HCT116 (cell line): ENCODE data around the gene NFATC2IP. TPM values are rescaled to one million over a fixed set of nuclear protein-coding genes. Genes with fewer than 3 reads are reported as not detected.

Experiments used
- ATAC-seq: fragments of 200-7000 bp; cut with Tn5 transposase; 2 replicates; pipeline ENCODE4 v1.9.1; 2020; ENCODE audit warnings: mild to moderate bottlenecking, moderate library complexity
- BruUV-seq: library from RNA; stranded (reverse); fragments of 400-500 nt; replicated peaks from 2 replicates; lab custom pipeline; 2021; lab: Mats Ljungman, UMichigan
- CTCF ChIA-PET: fragments of 300-600 bp; sonication (Branson Sonifier 250); formaldehyde crosslinking; loops from one replicate; lab custom pipeline; 2021; ENCODE audit warnings: antibody characterized with exemption; lab: Charles Lee
- POLR2A ChIA-PET: fragments of 300-600, 350-600 bp; sonication (Branson Sonifier 250); formaldehyde crosslinking; loops from one replicate; lab custom pipeline; 2021; ENCODE audit warnings: antibody characterized with exemption; lab: Charles Lee
- RAD21 ChIA-PET, 2 experiments: fragments of 300-600 bp; sonication (Branson Sonifier 250); formaldehyde crosslinking; loops; one replicate each; lab custom pipeline; 2023; ENCODE audit warnings: low total read pairs in 2 of 2; ENCODE audit not compliant: uncharacterized antibody in 2 of 2, unreplicated experiment in 2 of 2, low non-redundant PET in 1 of 2; lab: Charles Lee
- DNase-seq: peaks from one replicate; pipeline ENCODE4 v3.0.0-alpha.2; 2010; ENCODE audit warnings: low read depth, low spot score
- H2AFZ ChIP-seq: fragments of 200-600 bp; shearing (Covaris generic), sonication (generic); 2 replicates; pipeline ENCODE4 v1.6.1; 2017; ENCODE audit warnings: low read depth, mixed run types, mixed read lengths, antibody characterized with exemption, low read length; ENCODE audit not compliant: poor library complexity, severe bottlenecking
- H3K27ac ChIP-seq: 2 replicates; pipeline ENCODE4 v1.5.1; 2012; ENCODE audit warnings: low read depth, low read length
- H3K27me3 ChIP-seq: fragments of 200-600 bp; sonication (generic); 2 replicates; pipeline ENCODE4 v1.6.1; 2016; ENCODE audit warnings: mixed run types, low read length, mixed read lengths; ENCODE audit not compliant: insufficient read depth
- H3K36me3 ChIP-seq, 2 experiments: fragments of 200-500 bp in 1 of 2; fragments of 200-600 bp in 1 of 2; sonication (Bioruptor generic) in 1 of 2; sonication (generic) in 1 of 2; 2 replicates each; pipeline versions ENCODE4 v1.5.1 to v1.6.1; 2014 to 2016; ENCODE audit warnings: low read length in 2 of 2, inconsistent platforms in 1 of 2, mixed read lengths in 1 of 2, mixed run types in 1 of 2; ENCODE audit not compliant: insufficient read depth in 2 of 2, control insufficient read depth in 1 of 2
- H3K4me1 ChIP-seq, 2 experiments: fragments of 200-600 bp in 1 of 2; sonication (generic) in 1 of 2; 2 replicates each; pipeline versions ENCODE4 v1.5.1 to v1.6.1; 2012 to 2017; ENCODE audit warnings: low read length in 2 of 2, inconsistent platforms in 1 of 2, mild to moderate bottlenecking in 1 of 2, mixed read lengths in 1 of 2, mixed run types in 1 of 2, moderate library complexity in 1 of 2; ENCODE audit not compliant: insufficient read depth in 2 of 2, control insufficient read depth in 1 of 2
- H3K4me2 ChIP-seq: fragments of 200-600 bp; sonication (generic); 2 replicates; pipeline ENCODE4 v1.6.1; 2017; ENCODE audit warnings: mixed run types, low read length, mixed read lengths
- H3K4me3 ChIP-seq, 2 experiments: fragments of 200-600 bp in 1 of 2; sonication (generic) in 1 of 2; replicated peaks in 1 of 2; 2 replicates each; pipeline ENCODE4 v1.5.1; 2011 to 2016; ENCODE audit warnings: low read length in 2 of 2, control low read depth in 1 of 2, low read depth in 1 of 2, mild to moderate bottlenecking in 1 of 2, mixed read lengths in 1 of 2, mixed run types in 1 of 2
- H3K79me2 ChIP-seq: fragments of 200-600 bp; sonication (generic); 2 replicates; pipeline ENCODE4 v1.6.1; 2017; ENCODE audit warnings: mild to moderate bottlenecking, mixed run types, low read length, moderate library complexity, mixed read lengths; ENCODE audit not compliant: insufficient read depth
- H3K9ac ChIP-seq: fragments of 200-600 bp; sonication (generic); 2 replicates; pipeline ENCODE4 v1.6.1; 2016; ENCODE audit warnings: low read length, mixed read lengths
- H3K9me2 ChIP-seq: fragments of 200-600 bp; sonication (generic), shearing (Covaris generic); 2 replicates; pipeline ENCODE4 v1.6.1; 2017; ENCODE audit warnings: mixed run types, mild to moderate bottlenecking, moderate library complexity; ENCODE audit not compliant: insufficient read depth
- H3K9me3 ChIP-seq, 2 experiments: fragments of 200-500 bp in 1 of 2; fragments of 200-600 bp in 1 of 2; sonication (Bioruptor generic) in 1 of 2; sonication (generic) in 1 of 2; 2 replicates each; pipeline ENCODE4 v1.6.1; 2014 to 2017; ENCODE audit warnings: low read length in 2 of 2, mixed read lengths in 2 of 2, inconsistent platforms in 1 of 2, low read depth in 1 of 2, mild to moderate bottlenecking in 1 of 2, mixed run types in 1 of 2, moderate library complexity in 1 of 2; ENCODE audit not compliant: control insufficient read depth in 1 of 2, insufficient read depth in 1 of 2
- H4K20me1 ChIP-seq: fragments of 200-600 bp; sonication (generic), shearing (Covaris generic); 2 replicates; pipeline ENCODE4 v1.6.1; 2017; ENCODE audit warnings: mixed run types, mild to moderate bottlenecking, moderate library complexity; ENCODE audit not compliant: insufficient read depth
- ATF3 ChIP-seq: IDR thresholded peaks from 2 replicates; pipeline ENCODE4 v1.6.1; 2012
- CBX3 ChIP-seq: IDR thresholded peaks from 2 replicates; pipeline ENCODE4 v1.6.1; 2012; ENCODE audit warnings: low read depth
- CEBPB ChIP-seq: IDR thresholded peaks from 2 replicates; pipeline ENCODE4 v1.6.1; 2012; ENCODE audit warnings: low read depth
- CTCF ChIP-seq, 3 experiments: fragments of 200-600 bp in 1 of 3; sonication (generic) in 1 of 3; IDR thresholded peaks in 2 of 3; conservative IDR thresholded peaks in 1 of 3; 2 replicates each; pipeline ENCODE4 v1.5.1; 2012 to 2017; ENCODE audit warnings: low read depth in 2 of 3, low read length in 2 of 3, antibody characterized with exemption in 1 of 3, borderline replicate concordance in 1 of 3, control low read depth in 1 of 3, mild to moderate bottlenecking in 1 of 3, mixed read lengths in 1 of 3, mixed run types in 1 of 3, moderate library complexity in 1 of 3; ENCODE audit not compliant: insufficient read depth in 1 of 3
- EGR1 ChIP-seq: IDR thresholded peaks from 2 replicates; pipeline ENCODE4 v1.6.1; 2012; ENCODE audit warnings: low read depth
- ELF1 ChIP-seq: IDR thresholded peaks from 2 replicates; pipeline ENCODE4 v1.6.1; 2012; ENCODE audit warnings: low read depth, borderline replicate concordance
- EZH2 ChIP-seq: fragments of 200-600 bp; sonication (generic); IDR thresholded peaks from 2 replicates; pipeline ENCODE4 v1.6.1; 2017; ENCODE audit warnings: antibody characterized with exemption, mixed run types
- EZH2phosphoT487 ChIP-seq: fragments of 200-600 bp; IDR thresholded peaks from 2 replicates; pipeline ENCODE4 v1.6.1; 2018; ENCODE audit warnings: antibody characterized with exemption, borderline replicate concordance
- FOSL1 ChIP-seq: IDR thresholded peaks from 2 replicates; pipeline ENCODE4 v1.6.1; 2012; ENCODE audit warnings: low read depth
- JUND ChIP-seq: IDR thresholded peaks from 2 replicates; pipeline ENCODE4 v1.6.1; 2012
- MAX ChIP-seq: IDR thresholded peaks from 2 replicates; pipeline ENCODE4 v1.6.1; 2012
- POLR2A ChIP-seq: IDR thresholded peaks from 2 replicates; pipeline ENCODE4 v1.7.0; 2011; ENCODE audit warnings: borderline replicate concordance; ENCODE audit not compliant: insufficient read depth, insufficient read length; ENCODE audit errors: extremely low read depth
- POLR2AphosphoS5 ChIP-seq: IDR thresholded peaks from 2 replicates; pipeline ENCODE4 v1.6.1; 2011; ENCODE audit warnings: mild to moderate bottlenecking, low read depth, low read length, moderate library complexity
- RAD21 ChIP-seq: IDR thresholded peaks from 2 replicates; pipeline ENCODE4 v1.6.1; 2012; ENCODE audit warnings: low read depth, mild to moderate bottlenecking
- SIN3A ChIP-seq: IDR thresholded peaks from 2 replicates; pipeline ENCODE4 v1.6.1; 2012; ENCODE audit warnings: low read depth
- SP1 ChIP-seq: IDR thresholded peaks from 2 replicates; pipeline ENCODE4 v1.6.1; 2012; ENCODE audit warnings: low read depth
- SRF ChIP-seq: IDR thresholded peaks from 2 replicates; pipeline ENCODE4 v1.6.1; 2012; ENCODE audit warnings: low read depth
- TCF7L2 ChIP-seq: IDR thresholded peaks from 2 replicates; pipeline ENCODE4 v1.7.0; 2011; ENCODE audit warnings: borderline replicate concordance, inconsistent platforms; ENCODE audit not compliant: insufficient read depth, insufficient read length; ENCODE audit errors: extremely low read depth
- ZBTB33 ChIP-seq: IDR thresholded peaks from 2 replicates; pipeline ENCODE4 v1.6.1; 2011; ENCODE audit warnings: mild to moderate bottlenecking, low read length, moderate library complexity; ENCODE audit not compliant: insufficient replicate concordance; ENCODE audit errors: extremely low read depth
- ZFX ChIP-seq: fragments of 450-650 bp; IDR thresholded peaks from 2 replicates; pipeline ENCODE4 v1.6.1; 2017
- ZNF274 ChIP-seq: fragments of 200-500 bp; sonication (Bioruptor generic); IDR thresholded peaks from 2 replicates; pipeline ENCODE4 v1.6.1; 2014; ENCODE audit warnings: mild to moderate bottlenecking, low read depth, low read length, inconsistent platforms
- intact Hi-C: fragments of 100-400 bp; cut with micrococcal nuclease; formaldehyde crosslinking; loops from 2 replicates; pipeline ENCODE4 v1.10.0; 2022
- total RNA-seq: library from RNA; stranded (reverse); gene quantifications from one replicate; pipeline ENCODE4 v1.2.1, GENCODE V29; 2021; ENCODE audit not compliant: unreplicated experiment

The NFATC2IP gene
- total RNA-seq, 1 experiment from 2014 or later = 41.4 TPM

GRCh38 chr16:28910086-28911031 lies 40.4 kb upstream of the NFATC2IP start:
- intact Hi-C loops = loop anchor here (5.0 kb wide), 1 partner anchor 33 kb away; the partner anchor contains the start of gene ATP2A1
- Histone ChIP-seq H4K20me1 (no peaks in the 10 kb centered on the region), H3K9ac (peak overlapping the region; percentile 55), H3K79me2 (no peaks in the 10 kb centered on the region), H3K4me3 (0 out of 4 replicates have a peak overlapping the region, but pooled peaks of 1 of the 2 experiments have one; percentile 0), H3K27me3 (no peaks in the 10 kb centered on the region), H3K4me2 (peak overlapping the region; percentile 69), H3K9me2 (no peaks in the 10 kb centered on the region), H3K36me3 (no peaks in the 10 kb centered on the region), H2AFZ (no peak overlapping the region), H3K9me3 (no peaks in the 10 kb centered on the region), H3K4me1 (peaks cover 20 to 35% of the 10 kb centered on the region in 2 experiments), H3K27ac (peak overlapping the region; percentile 85)
- DNase-seq = peak; percentile 44
- BruUV-seq = no TSS peak
- ChIA-PET RAD21 (no interaction called here), POLR2A (no interaction called here), CTCF (no interaction called here)
- peak; percentile 80 for ATAC-seq
- TF ChIP-seq RAD21 (no peak), EGR1 (no peak), ATF3 (no peak), ZBTB33 (no peak), ELF1 (no peak), POLR2A (no peak), ZNF274 (no peak), SRF (no peak), SP1 (no peak), POLR2AphosphoS5 (no peak), TCF7L2 (peak; percentile 59), JUND (peak; percentile 66), MAX (peak; percentile 69), EZH2 (no peak), SIN3A (no peak), CTCF (IDR thresholded peaks at IDR 0.05 in 2 of 3, conservative IDR thresholded peaks at IDR 0.05 in 1 of 3; ENCODE audit: borderline replicate concordance in 1 of 3, insufficient read depth in 1 of 3, low read depth in 2 of 3, low read length in 2 of 3) (no peak), ZFX (0 out of 2 replicates have a peak, but pooled peaks have one; percentile 17), CEBPB (no peak), FOSL1 (peak; percentile 71), EZH2phosphoT487 (no peak), CBX3 (no peak)
